ENCODE results near the gene HLA-F. TPM values are rescaled to one million over a fixed set of nuclear protein-coding genes. Genes with fewer than 3 reads are reported as not detected.

HLA-F gene
- total RNA-seq, 1 donor from 2014 or later, result 32.6 TPM

Other genes with a start within 250 kb of the HLA-F start
- gene MAS1L, start 235.5 kb upstream of the HLA-F start, total RNA-seq, result not detected
- gene UBD, start 163.7 kb upstream of the HLA-F start, total RNA-seq, result not detected
- gene OR2H2, start 138.3 kb upstream of the HLA-F start, total RNA-seq, result not detected
- 19.0 TPM for gene GABBR1, start 90.3 kb upstream of the HLA-F start, total RNA-seq
- 12.6 TPM for gene MOG, start 66.3 kb upstream of the HLA-F start, total RNA-seq
- not detected for gene ZFP57, start 42.3 kb upstream of the HLA-F start, total RNA-seq
- not detected for gene HLA-G, start 104.4 kb downstream of the HLA-F start, total RNA-seq
- gene HLA-A, start 219.1 kb downstream of the HLA-F start, total RNA-seq, result 249 TPM

All from Right ventricle myocardium inferior (tissue), 1 donor.